CD14-positive monocyte (primary cell): ENCODE results near the gene PON3. TPM values are rescaled to one million over a fixed set of nuclear protein-coding genes. Genes with fewer than 3 reads are reported as not detected.

ENCODE experiments used
- DNase-seq, 3 donors: peaks; one replicate each; pipeline ENCODE4 v3.0.0-alpha.2; 2011 to 2022
- H2AFZ ChIP-seq: 2 replicates; pipeline ENCODE4 v1.6.0; 2012; ENCODE audit warnings: mild to moderate bottlenecking, low read depth, low read length, inconsistent platforms; ENCODE audit not compliant: insufficient read depth, poor library complexity, severe bottlenecking
- H3K27ac ChIP-seq, 2 donors: 1 replicate in 1 of 2; 2 replicates in 1 of 2; pipeline ENCODE4 v1.5.1; 2012 to 2013; ENCODE audit warnings: low read length in 2 of 2, control low read depth in 1 of 2, inconsistent platforms in 1 of 2, low read depth in 1 of 2, mild to moderate bottlenecking in 1 of 2
- H3K27me3 ChIP-seq, 2 donors: one replicate each; pipeline versions ENCODE4 v1.6.0 to v1.6.1; 2011 to 2013; ENCODE audit warnings: low read length in 2 of 2; ENCODE audit not compliant: control insufficient read depth in 2 of 2, insufficient read depth in 2 of 2
- H3K36me3 ChIP-seq, 2 donors: replicated peaks in 1 of 2; 1 replicate in 1 of 2; 2 replicates in 1 of 2; pipeline versions ENCODE4 v1.5.1 to v1.6.1; 2012 to 2013; ENCODE audit warnings: low read length in 2 of 2, control low read depth in 1 of 2, inconsistent platforms in 1 of 2, mild to moderate bottlenecking in 1 of 2; ENCODE audit not compliant: insufficient read depth in 2 of 2, control insufficient read depth in 1 of 2
- H3K4me1 ChIP-seq, 2 donors: 1 replicate in 1 of 2; 2 replicates in 1 of 2; pipeline versions ENCODE4 v1.5.1 to v1.6.1; 2012 to 2013; ENCODE audit warnings: low read length in 2 of 2, control low read depth in 1 of 2, inconsistent platforms in 1 of 2, mild to moderate bottlenecking in 1 of 2, moderate library complexity in 1 of 2; ENCODE audit not compliant: insufficient read depth in 2 of 2, control insufficient read depth in 1 of 2
- H3K4me2 ChIP-seq: replicated peaks from 2 replicates; pipeline ENCODE3; 2012; ENCODE audit warnings: low read length, moderate library complexity, mild to moderate bottlenecking; ENCODE audit not compliant: poor library complexity, severe bottlenecking; ENCODE audit errors: extremely low read depth
- H3K4me3 ChIP-seq, 3 experiments: fragments of 200-600 bp in 1 of 3; sonication (generic) in 1 of 3; replicated peaks in 1 of 3; 1 replicate in 2 of 3; 2 replicates in 1 of 3; pipeline ENCODE4 v1.5.1; 2011 to 2013; ENCODE audit warnings: low read length in 3 of 3, mild to moderate bottlenecking in 3 of 3, control low read depth in 2 of 3, low read depth in 2 of 3, inconsistent platforms in 1 of 3, moderate library complexity in 1 of 3
- H3K79me2 ChIP-seq: 2 replicates; pipeline ENCODE4 v1.6.0; 2012; ENCODE audit warnings: mild to moderate bottlenecking, control low read depth, inconsistent platforms, low read length, moderate library complexity; ENCODE audit not compliant: insufficient read depth
- H3K9ac ChIP-seq: 2 replicates; pipeline ENCODE4 v1.6.0; 2017; ENCODE audit warnings: low read length, mild to moderate bottlenecking; ENCODE audit not compliant: insufficient read depth, poor library complexity, severe bottlenecking
- H3K9me3 ChIP-seq, 2 donors: replicated peaks in 1 of 2; 1 replicate in 1 of 2; 2 replicates in 1 of 2; pipeline versions ENCODE4 v1.5.1 to v1.6.1; 2012 to 2013; ENCODE audit warnings: low read length in 2 of 2, control low read depth in 1 of 2; ENCODE audit not compliant: control insufficient read depth in 1 of 2, insufficient read depth in 1 of 2
- H4K20me1 ChIP-seq: 2 replicates; pipeline ENCODE4 v1.6.0; 2012; ENCODE audit warnings: mild to moderate bottlenecking, low read length, control low read depth, moderate library complexity; ENCODE audit not compliant: insufficient read depth
- H3K27ac Mint-ChIP-seq, 7 donors: one replicate each; pipeline ENCODE4 v1.8.0; 2020; ENCODE audit warnings: mild to moderate bottlenecking in 7 of 7, mixed read lengths in 7 of 7, moderate library complexity in 6 of 7, inconsistent platforms in 2 of 7
- H3K27me3 Mint-ChIP-seq, 3 donors: one replicate each; pipeline ENCODE4 v1.8.0; 2021 to 2022; ENCODE audit warnings: low read depth in 3 of 3, mild to moderate bottlenecking in 3 of 3, mixed read lengths in 3 of 3, moderate library complexity in 3 of 3, inconsistent platforms in 1 of 3
- H3K36me3 Mint-ChIP-seq, 2 donors: one replicate each; pipeline ENCODE4 v1.8.0; 2020; ENCODE audit warnings: mixed read lengths in 2 of 2, inconsistent platforms in 1 of 2, mild to moderate bottlenecking in 1 of 2
- H3K4me1 Mint-ChIP-seq: one replicate; pipeline ENCODE4 v1.8.0; 2020; ENCODE audit warnings: mild to moderate bottlenecking, mixed read lengths
- H3K4me3 Mint-ChIP-seq, 2 donors: one replicate each; pipeline ENCODE4 v1.8.0; 2020; ENCODE audit warnings: mild to moderate bottlenecking in 2 of 2, mixed read lengths in 2 of 2, moderate library complexity in 1 of 2
- H3K9me3 Mint-ChIP-seq, 7 donors: one replicate each; pipeline ENCODE4 v1.8.0; 2020 to 2022; ENCODE audit warnings: mixed read lengths in 7 of 7, mild to moderate bottlenecking in 6 of 7, moderate library complexity in 6 of 7, inconsistent platforms in 2 of 7
- WGBS: methylation state at CpG from one replicate; pipeline ENCODE4 v1.1.5; 2013; ENCODE audit warnings: missing lambda C conversion rate; ENCODE audit not compliant: insufficient coverage; 5-methylcytosine and 5-hydroxymethylcytosine counted together
- intact Hi-C, 2 donors: fragments of 100-400 bp; cut with micrococcal nuclease; formaldehyde crosslinking; loops; one replicate each; pipeline versions ENCODE4 v1.15.0 to v1.15.1; 2023
- polyA plus RNA-seq, 3 donors: library from polyadenylated mRNA; depleted of rRNA in 1 of 3; unstranded in 2 of 3; stranded (reverse) in 1 of 3; fragments of 300-500 nt in 2 of 3; fragments of >200 nt in 1 of 3; fragmentation: Illumina TruSeq in 2 of 3; gene quantifications; 1 replicate in 2 of 3; 2 replicates in 1 of 3; pipeline ENCODE4 v1.2.3, GENCODE V29; 2012 to 2021
- TF ChIP-seq, protein P1 (sequence below): fragments of 200-600 bp; IDR thresholded peaks from one replicate; pipeline ENCODE4 v1.8.0; 2022; ENCODE audit warnings: antibody characterized with exemption, mild to moderate bottlenecking

The PON3 gene
- polyA plus RNA-seq, 3 donors, result not detected

DNA sequence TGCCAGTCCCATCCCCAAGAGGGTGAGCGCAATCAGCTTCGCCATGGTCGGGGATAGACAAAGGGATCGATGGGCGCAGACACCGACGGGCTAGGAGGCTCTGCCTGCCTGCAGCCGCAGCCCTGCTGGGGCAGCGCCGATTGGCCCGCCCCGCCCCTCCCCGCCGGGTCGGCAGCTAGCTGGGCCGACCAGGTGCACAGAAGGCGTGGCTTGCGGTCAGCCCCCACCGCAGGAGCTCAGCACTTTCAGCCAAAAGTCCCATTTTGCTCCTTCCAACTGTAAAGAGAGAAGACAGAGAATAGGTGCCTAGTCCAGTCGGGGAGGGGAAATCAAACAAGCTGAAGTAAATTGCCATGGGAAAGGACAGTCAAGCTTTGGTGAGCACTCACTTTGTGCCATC lies 71.7 kb downstream of the PON3 start, which contains the start of gene PON1:
PON1 (minus strand) TSS at position 102 of the 400 bp plus-strand sequence; CDS start at position 45, 57 bp downstream.
- Histone ChIP-seq H3K9ac (no peak within 1 kb of the TSS), H2AFZ (no peak within 1 kb of the TSS), H3K27ac (no peak within 1 kb of the TSS), H3K36me3 (no peaks in the 10 kb centered on the region), H3K79me2 (no peaks in the 10 kb centered on the region), H4K20me1 (no peaks in the 10 kb centered on the region), H3K4me3 (no peak within 1 kb of the TSS), H3K4me1 (no peaks in the 10 kb centered on the region), H3K27me3 (no peaks in the 10 kb centered on the region), H3K4me2 (no peak within 1 kb of the TSS), H3K9me3 (no peaks in the 10 kb centered on the region)
- Mint-ChIP-seq H3K27ac (peak within 1 kb of the TSS in 1 of 7 donors; percentile 6), H3K36me3 (no peaks in the 10 kb centered on the region), H3K27me3 (peaks cover 0 to 2% (median 1%) of the 10 kb centered on the region in 3 donors), H3K4me1 (no peaks in the 10 kb centered on the region), H3K4me3 (no peak within 1 kb of the TSS), H3K9me3 (peaks cover 0 to 6% (median 2%) of the 10 kb centered on the region in 7 donors)
- DNase-seq, result no peak
- intact Hi-C loops, result no loop called here
- WGBS, result 82% methylated on average over 15 of the region's 20 CpGs
- TF ChIP-seq, protein P1, sequence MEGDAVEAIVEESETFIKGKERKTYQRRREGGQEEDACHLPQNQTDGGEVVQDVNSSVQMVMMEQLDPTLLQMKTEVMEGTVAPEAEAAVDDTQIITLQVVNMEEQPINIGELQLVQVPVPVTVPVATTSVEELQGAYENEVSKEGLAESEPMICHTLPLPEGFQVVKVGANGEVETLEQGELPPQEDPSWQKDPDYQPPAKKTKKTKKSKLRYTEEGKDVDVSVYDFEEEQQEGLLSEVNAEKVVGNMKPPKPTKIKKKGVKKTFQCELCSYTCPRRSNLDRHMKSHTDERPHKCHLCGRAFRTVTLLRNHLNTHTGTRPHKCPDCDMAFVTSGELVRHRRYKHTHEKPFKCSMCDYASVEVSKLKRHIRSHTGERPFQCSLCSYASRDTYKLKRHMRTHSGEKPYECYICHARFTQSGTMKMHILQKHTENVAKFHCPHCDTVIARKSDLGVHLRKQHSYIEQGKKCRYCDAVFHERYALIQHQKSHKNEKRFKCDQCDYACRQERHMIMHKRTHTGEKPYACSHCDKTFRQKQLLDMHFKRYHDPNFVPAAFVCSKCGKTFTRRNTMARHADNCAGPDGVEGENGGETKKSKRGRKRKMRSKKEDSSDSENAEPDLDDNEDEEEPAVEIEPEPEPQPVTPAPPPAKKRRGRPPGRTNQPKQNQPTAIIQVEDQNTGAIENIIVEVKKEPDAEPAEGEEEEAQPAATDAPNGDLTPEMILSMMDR, result no peak

DNA sequence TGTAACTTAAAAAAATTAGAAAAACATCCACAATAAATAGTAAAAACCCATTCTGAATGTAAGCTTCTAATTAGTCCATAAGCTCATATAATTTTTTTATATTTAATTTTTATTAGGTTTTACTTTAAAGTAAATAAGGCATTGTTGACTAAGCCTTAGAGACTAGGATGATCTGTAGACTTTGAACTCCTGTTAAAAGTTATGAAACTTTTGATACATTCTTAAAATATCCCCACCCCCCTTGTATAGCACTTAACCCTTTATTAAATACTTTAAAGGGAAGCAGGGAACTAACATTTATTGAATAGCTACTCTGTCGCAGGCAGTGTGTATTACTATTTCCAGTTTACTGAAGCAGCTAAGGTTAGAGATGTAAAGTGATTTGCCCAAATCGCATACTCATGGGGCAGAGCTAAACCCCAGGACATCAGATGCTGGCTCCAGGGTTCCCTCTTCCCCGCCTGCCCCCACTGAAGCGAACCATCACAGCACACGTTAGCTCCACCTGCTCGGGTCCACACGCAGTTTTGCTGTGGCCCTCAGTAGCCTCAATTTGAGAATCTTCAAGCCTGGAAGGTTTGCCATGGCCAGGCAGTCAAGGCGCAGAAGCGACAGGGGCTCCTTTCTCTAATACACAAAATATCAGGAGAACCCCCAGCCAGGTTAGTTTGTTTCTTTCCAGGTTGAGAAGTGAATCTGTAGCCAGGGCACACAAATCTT lies 72.6 kb downstream of the PON3 start:
- TF ChIP-seq, protein P1, result no peak
- Histone ChIP-seq H3K27ac (no peak overlapping the region), H3K9ac (no peak overlapping the region), H3K4me3 (no peak overlapping the region), H3K79me2 (no peaks in the 10 kb centered on the region), H4K20me1 (no peaks in the 10 kb centered on the region), H3K27me3 (no peaks in the 10 kb centered on the region), H3K36me3 (no peaks in the 10 kb centered on the region), H3K9me3 (no peaks in the 10 kb centered on the region), H2AFZ (no peak overlapping the region), H3K4me1 (no peaks in the 10 kb centered on the region), H3K4me2 (no peak overlapping the region)
- no peak overlapping the region for H3K4me3 Mint-ChIP-seq
- intact Hi-C loops, result no loop called here
- peaks cover 0 to 6% (median 2%) of the 10 kb centered on the region in 7 donors for H3K9me3 Mint-ChIP-seq
- no peaks in the 10 kb centered on the region for H3K4me1 Mint-ChIP-seq
- no peak for DNase-seq
- H3K27ac Mint-ChIP-seq, result no peak overlapping the region
- H3K36me3 Mint-ChIP-seq, result no peaks in the 10 kb centered on the region
- H3K27me3 Mint-ChIP-seq, result peaks cover 0 to 2% (median 1%) of the 10 kb centered on the region in 3 donors
- 98% methylated on average over 6 of the region's 9 CpGs for WGBS
